Stomach (tissue), 9 donors: ENCODE data around the gene SIX5. TPM values are rescaled to one million over a fixed set of nuclear protein-coding genes. Genes with fewer than 3 reads are reported as not detected.

Source experiments
- DNase-seq, 2 donors: peaks; one replicate each; pipeline versions ENCODE4 v3.0.0 to v3.0.0-alpha.2; 2013 to 2019
- H3K27ac ChIP-seq, 5 donors: fragments of 200-600 bp in 4 of 5; sonication (generic) in 4 of 5; one replicate each; pipeline ENCODE4 v1.5.1; 2013 to 2019; ENCODE audit warnings: mild to moderate bottlenecking in 1 of 5, moderate library complexity in 1 of 5
- H3K27me3 ChIP-seq, 3 donors: fragments of 200-600 bp; sonication (generic); one replicate each; pipeline ENCODE4 v1.5.1; 2017 to 2019; ENCODE audit warnings: mixed run types in 1 of 3
- H3K36me3 ChIP-seq, 4 donors: fragments of 200-600 bp; sonication (generic); 1 replicate in 3 of 4; 2 replicates in 1 of 4; pipeline ENCODE4 v1.5.1; 2016 to 2019
- H3K4me1 ChIP-seq, 4 donors: fragments of 200-600 bp; sonication (generic); one replicate each; pipeline ENCODE4 v1.5.1; 2016 to 2019
- H3K4me3 ChIP-seq, 4 donors: fragments of 200-600 bp; sonication (generic) in 3 of 4; one replicate each; pipeline ENCODE4 v1.5.1; 2016 to 2019; ENCODE audit warnings: mild to moderate bottlenecking in 1 of 4
- H3K9me3 ChIP-seq, 4 donors: fragments of 200-600 bp; sonication (generic); one replicate each; pipeline ENCODE4 v1.5.1; 2016 to 2019
- EP300 ChIP-seq: sonication (generic); formaldehyde crosslinking; IDR thresholded peaks from one replicate; pipeline ENCODE4 v1.6.1; 2017; ENCODE audit warnings: antibody characterized with exemption
- POLR2A ChIP-seq, 4 donors: fragments of 450-650 bp; IDR thresholded peaks; one replicate each; pipeline ENCODE4 v1.6.1; 2016; ENCODE audit warnings: antibody characterized with exemption in 4 of 4, control low read depth in 2 of 4, mild to moderate bottlenecking in 1 of 4, moderate library complexity in 1 of 4
- POLR2AphosphoS5 ChIP-seq, 3 donors: sonication (generic); formaldehyde crosslinking; IDR thresholded peaks; one replicate each; pipeline ENCODE4 v1.6.1; 2016; ENCODE audit warnings: antibody characterized with exemption in 3 of 3
- WGBS, 5 donors: extraction: QIAGEN DNeasy Blood & Tissue Kit in 3 of 5; methylation state at CpG; one replicate each; pipeline versions ENCODE4 v1.1.5 to v1.1.7; 2013 to 2018; 5-methylcytosine and 5-hydroxymethylcytosine counted together
- intact Hi-C: fragments of 100-400 bp; cut with DNase I; formaldehyde crosslinking; loops from one replicate; pipeline ENCODE4 v1.15.1; 2023; ENCODE audit warnings: low total_unique reads
- polyA plus RNA-seq, 3 donors: library from polyadenylated mRNA; stranded (reverse); fragments of 200-250 nt; gene quantifications; one replicate each; pipeline ENCODE4 v1.2.3, GENCODE V29; 2013
- total RNA-seq, 5 donors: library from RNA; depleted of rRNA; stranded (reverse); fragments of >200 nt; gene quantifications; one replicate each; pipeline versions ENCODE4 v1.1.0 to v1.2.3, GENCODE V29; 2014 to 2016
- TF ChIP-seq, protein P1 (sequence below), 7 experiments: fragments of 450-650 bp in 4 of 7; fragments of 200-600 bp in 3 of 7; sonication (generic) in 3 of 7; IDR thresholded peaks; one replicate each; pipeline ENCODE4 v1.5.1; 2016 to 2019; ENCODE audit warnings: antibody characterized with exemption in 7 of 7, control low read depth in 2 of 7, mild to moderate bottlenecking in 1 of 7
- donor health status: healthy with polysubstance abuse.
- donor health status: Bipolar disorder and iron deficiency.
- donor health status: healthy.

Gene SIX5
- total and polyA plus RNA-seq, 8 donors = 4.0 to 39.1 (median 19.9) TPM

GRCh38 chr19:45767410-45767880 lies 1.6 kb downstream of the SIX5 start:
- 12 to 15% (median 13%) methylated on average over 17 to 31 of the region's 31 CpGs for WGBS, 5 donors
- TF ChIP-seq, protein P1, sequence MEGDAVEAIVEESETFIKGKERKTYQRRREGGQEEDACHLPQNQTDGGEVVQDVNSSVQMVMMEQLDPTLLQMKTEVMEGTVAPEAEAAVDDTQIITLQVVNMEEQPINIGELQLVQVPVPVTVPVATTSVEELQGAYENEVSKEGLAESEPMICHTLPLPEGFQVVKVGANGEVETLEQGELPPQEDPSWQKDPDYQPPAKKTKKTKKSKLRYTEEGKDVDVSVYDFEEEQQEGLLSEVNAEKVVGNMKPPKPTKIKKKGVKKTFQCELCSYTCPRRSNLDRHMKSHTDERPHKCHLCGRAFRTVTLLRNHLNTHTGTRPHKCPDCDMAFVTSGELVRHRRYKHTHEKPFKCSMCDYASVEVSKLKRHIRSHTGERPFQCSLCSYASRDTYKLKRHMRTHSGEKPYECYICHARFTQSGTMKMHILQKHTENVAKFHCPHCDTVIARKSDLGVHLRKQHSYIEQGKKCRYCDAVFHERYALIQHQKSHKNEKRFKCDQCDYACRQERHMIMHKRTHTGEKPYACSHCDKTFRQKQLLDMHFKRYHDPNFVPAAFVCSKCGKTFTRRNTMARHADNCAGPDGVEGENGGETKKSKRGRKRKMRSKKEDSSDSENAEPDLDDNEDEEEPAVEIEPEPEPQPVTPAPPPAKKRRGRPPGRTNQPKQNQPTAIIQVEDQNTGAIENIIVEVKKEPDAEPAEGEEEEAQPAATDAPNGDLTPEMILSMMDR (IDR thresholded peaks at IDR 0.05) = no peak
- TF ChIP-seq POLR2A (IDR thresholded peaks at IDR 0.05) = no peak
- peak in 2 of 3 donors; percentile 51 to 73 for TF ChIP-seq POLR2AphosphoS5 (IDR thresholded peaks at IDR 0.05)
- no peak for TF ChIP-seq EP300
- H3K27ac ChIP-seq = peak overlapping the region; percentile 89 to 97 (median 92)
- peak overlapping the region; percentile 61 to 85 (median 83) for H3K4me3 ChIP-seq
- H3K27me3 ChIP-seq = peaks cover 0 to 32% (median 0%) of the 10 kb centered on the region in 3 donors
- intact Hi-C loops = no loop called here
- peaks cover 52 to 81% (median 73%) of the 10 kb centered on the region in 4 donors for H3K4me1 ChIP-seq
- peak; percentile 77 to 93 for DNase-seq
- H3K9me3 ChIP-seq = no peaks in the 10 kb centered on the region
- peaks cover 0 to 12% (median 5%) of the 10 kb centered on the region in 4 donors for H3K36me3 ChIP-seq

DNA sequence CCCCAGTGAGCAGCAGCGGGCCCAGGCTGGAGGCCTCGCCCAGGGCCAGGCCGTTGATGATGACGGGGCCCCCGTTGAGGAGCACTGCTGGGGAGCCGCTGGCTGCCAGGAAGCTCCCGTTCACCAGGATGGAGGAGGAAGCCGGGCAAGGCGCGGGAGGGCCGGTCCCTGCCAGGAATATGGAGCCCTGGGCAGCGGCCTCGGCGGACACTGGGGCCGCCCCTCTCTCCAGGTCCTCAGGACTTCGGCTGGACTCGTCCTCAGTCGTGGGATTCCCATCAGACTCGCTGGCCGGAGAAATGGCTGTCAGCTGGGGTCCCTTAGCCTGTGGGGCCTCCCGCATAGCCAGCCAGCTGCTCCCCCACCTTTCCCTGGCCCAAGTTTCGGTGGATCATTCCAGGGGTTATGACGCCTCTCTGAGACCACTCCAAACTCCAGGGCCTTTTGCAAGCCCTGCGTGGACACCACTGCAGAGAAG lies 2.1 kb downstream of the SIX5 start:
- WGBS, 5 donors = 10 to 25% (median 20%) methylated on average over 5 to 24 of the region's 24 CpGs
- H3K4me1 ChIP-seq = peaks cover 46 to 76% (median 68%) of the 10 kb centered on the region in 4 donors
- H3K27me3 ChIP-seq = peaks cover 0 to 32% (median 0%) of the 10 kb centered on the region in 3 donors
- H3K36me3 ChIP-seq = peaks cover 0 to 7% (median 3%) of the 10 kb centered on the region in 4 donors
- peak in 1 of 2 donors; percentile 68 for DNase-seq
- H3K27ac ChIP-seq = peak overlapping the region; percentile 89 to 97 (median 92)
- H3K4me3 ChIP-seq = peak overlapping the region; percentile 61 to 85 (median 83)
- intact Hi-C loops = no loop called here
- H3K9me3 ChIP-seq = no peaks in the 10 kb centered on the region
- TF ChIP-seq, protein P1 (IDR thresholded peaks at IDR 0.05) = no peak
- TF ChIP-seq EP300 (no peak), POLR2AphosphoS5 (IDR thresholded peaks at IDR 0.05) (no peak), POLR2A (IDR thresholded peaks at IDR 0.05) (no peak)

GRCh38 chr19:45766296-45766868 lies 2.7 kb downstream of the SIX5 start:
- Histone ChIP-seq H3K4me1 (peaks cover 41 to 70% (median 63%) of the 10 kb centered on the region in 4 donors), H3K9me3 (no peaks in the 10 kb centered on the region), H3K36me3 (peaks cover 0 to 2% (median under 1%) of the 10 kb centered on the region in 4 donors), H3K27ac (peak overlapping the region; percentile 89 to 97 (median 92)), H3K4me3 (peak overlapping the region; percentile 61 to 85 (median 83)), H3K27me3 (peaks cover 0 to 28% (median 0%) of the 10 kb centered on the region in 3 donors)
- peak in 1 of 2 donors; percentile 58 for DNase-seq
- intact Hi-C loops = no loop called here
- 35 to 69% (median 46%) methylated on average over 8 to 17 of the region's 17 CpGs for WGBS, 5 donors
- no peak for TF ChIP-seq POLR2A (IDR thresholded peaks at IDR 0.05)
- TF ChIP-seq, protein P1 (IDR thresholded peaks at IDR 0.05) = no peak
- no peak for TF ChIP-seq EP300
- no peak for TF ChIP-seq POLR2AphosphoS5 (IDR thresholded peaks at IDR 0.05)

DNA sequence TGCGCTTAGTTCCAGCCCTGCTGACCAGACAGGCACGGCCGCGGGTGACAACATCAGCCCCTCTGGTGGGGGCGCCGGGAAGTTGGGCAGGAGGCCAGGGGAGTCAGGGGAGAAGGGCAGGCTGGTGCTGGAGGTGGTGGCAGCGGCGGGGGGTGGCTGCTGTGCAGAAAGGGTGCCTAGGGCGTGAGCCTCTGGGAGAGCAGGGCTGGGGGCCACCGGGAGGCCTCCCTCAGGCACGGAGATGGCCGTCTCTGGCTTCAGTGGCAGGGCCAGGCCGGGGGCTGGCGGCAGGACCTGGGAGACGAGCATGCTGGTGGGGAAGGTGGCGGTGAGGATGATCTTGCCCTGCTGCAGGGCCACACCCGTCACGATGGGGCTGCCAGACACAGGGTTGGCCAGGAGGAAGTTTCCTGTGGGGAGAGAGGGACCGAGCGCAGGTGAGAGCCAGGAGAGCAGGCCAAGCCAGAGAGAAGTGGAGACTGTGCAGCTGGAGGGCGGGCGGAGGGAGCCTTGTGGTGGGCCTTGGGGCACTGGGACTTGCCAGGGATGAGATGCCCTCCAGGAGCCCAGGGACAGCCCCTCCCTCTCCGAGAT lies 3.3 kb downstream of the SIX5 start:
- Histone ChIP-seq H3K4me3 (peak overlapping the region in 2 of 4 donors; percentile 81 to 85), H3K27me3 (peaks cover 0 to 22% (median 0%) of the 10 kb centered on the region in 3 donors), H3K27ac (peak overlapping the region in 4 of 5 donors; percentile 89 to 97 (median 94)), H3K9me3 (no peaks in the 10 kb centered on the region), H3K4me1 (peaks cover 35 to 64% (median 57%) of the 10 kb centered on the region in 4 donors), H3K36me3 (no peaks in the 10 kb centered on the region)
- no peak for DNase-seq
- 68 to 78% (median 72%) methylated on average over 16 to 23 of the region's 23 CpGs for WGBS, 5 donors
- TF ChIP-seq POLR2AphosphoS5 (IDR thresholded peaks at IDR 0.05) (no peak), EP300 (no peak), POLR2A (IDR thresholded peaks at IDR 0.05) (no peak)
- TF ChIP-seq, protein P1 (IDR thresholded peaks at IDR 0.05) = no peak
- intact Hi-C loops = no loop called here
